ENCODE results near the gene FGD3. TPM values are rescaled to one million over a fixed set of nuclear protein-coding genes. Genes with fewer than 3 reads are reported as not detected.
"Not testable (repeated sequence)": the region's sequence is repeated elsewhere in the genome, so short reads cannot be mapped to it uniquely, and the experiment has no call there.

Gene FGD3
- total RNA-seq, 1 donor from 2014 or later = 0.26 TPM

DNA sequence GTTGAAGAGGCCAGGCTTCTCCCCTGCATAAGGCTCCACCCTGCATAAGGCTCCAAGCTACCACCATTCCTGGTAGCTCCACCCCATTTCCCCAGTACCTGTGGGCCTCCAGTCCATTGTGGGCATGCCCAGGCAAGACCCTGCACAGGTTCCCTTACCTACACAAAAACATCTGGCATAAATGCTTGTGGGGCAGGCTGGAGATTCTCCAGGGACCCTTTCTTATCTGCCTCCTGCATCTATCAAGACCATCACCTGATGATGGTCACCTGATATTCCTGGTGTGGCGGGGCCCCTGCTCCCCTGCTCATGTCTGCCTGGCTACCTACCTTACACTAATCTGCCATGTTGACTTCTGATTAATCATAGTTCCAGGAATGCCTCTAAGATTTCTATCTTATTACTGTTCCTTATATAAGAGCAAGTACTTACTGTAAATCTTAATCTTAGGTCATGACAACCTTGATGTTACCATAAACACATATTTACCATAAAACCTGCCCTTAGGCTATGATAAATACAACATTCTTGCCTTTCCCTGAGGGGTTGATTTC is 41.0 kb downstream of the FGD3 start:
- FAIRE-seq (no peak), DNase-seq (ENCODE audit: low read depth) (peak; percentile 91)
- Histone ChIP-seq H3K4me3 (ENCODE audit: low read depth, low read length) (no peak overlapping the region), H3K36me3 (ENCODE audit: control insufficient read depth, insufficient read depth, low read length) (no peaks in the 10 kb centered on the region), H3K27me3 (ENCODE audit: control insufficient read depth, insufficient read depth, low read length) (no peaks in the 10 kb centered on the region)
- TF ChIP-seq, protein P1, sequence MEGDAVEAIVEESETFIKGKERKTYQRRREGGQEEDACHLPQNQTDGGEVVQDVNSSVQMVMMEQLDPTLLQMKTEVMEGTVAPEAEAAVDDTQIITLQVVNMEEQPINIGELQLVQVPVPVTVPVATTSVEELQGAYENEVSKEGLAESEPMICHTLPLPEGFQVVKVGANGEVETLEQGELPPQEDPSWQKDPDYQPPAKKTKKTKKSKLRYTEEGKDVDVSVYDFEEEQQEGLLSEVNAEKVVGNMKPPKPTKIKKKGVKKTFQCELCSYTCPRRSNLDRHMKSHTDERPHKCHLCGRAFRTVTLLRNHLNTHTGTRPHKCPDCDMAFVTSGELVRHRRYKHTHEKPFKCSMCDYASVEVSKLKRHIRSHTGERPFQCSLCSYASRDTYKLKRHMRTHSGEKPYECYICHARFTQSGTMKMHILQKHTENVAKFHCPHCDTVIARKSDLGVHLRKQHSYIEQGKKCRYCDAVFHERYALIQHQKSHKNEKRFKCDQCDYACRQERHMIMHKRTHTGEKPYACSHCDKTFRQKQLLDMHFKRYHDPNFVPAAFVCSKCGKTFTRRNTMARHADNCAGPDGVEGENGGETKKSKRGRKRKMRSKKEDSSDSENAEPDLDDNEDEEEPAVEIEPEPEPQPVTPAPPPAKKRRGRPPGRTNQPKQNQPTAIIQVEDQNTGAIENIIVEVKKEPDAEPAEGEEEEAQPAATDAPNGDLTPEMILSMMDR (IDR thresholded peaks at IDR 0.05; ENCODE audit: insufficient read depth, low read length, severe bottlenecking) = no peak

GRCh38 chr9:92989561-92989960 is 42.2 kb downstream of the FGD3 start:
- DNase-seq (ENCODE audit: low read depth) (peak; percentile 28), FAIRE-seq (no peak)
- no peaks in the 10 kb centered on the region for H3K27me3 ChIP-seq (ENCODE audit: control insufficient read depth, insufficient read depth, low read length)
- TF ChIP-seq, protein P1 (IDR thresholded peaks at IDR 0.05; ENCODE audit: insufficient read depth, low read length, severe bottlenecking) = no peak
- H3K36me3 ChIP-seq (ENCODE audit: control insufficient read depth, insufficient read depth, low read length) = no peaks in the 10 kb centered on the region
- no peak overlapping the region for H3K4me3 ChIP-seq (ENCODE audit: low read depth, low read length)

- Histone ChIP-seq H3K27me3 (ENCODE audit: control insufficient read depth, insufficient read depth, low read length) (no peaks in the 10 kb centered on the region), H3K4me3 (ENCODE audit: low read depth, low read length) (no peak overlapping the region), H3K36me3 (ENCODE audit: control insufficient read depth, insufficient read depth, low read length) (no peaks in the 10 kb centered on the region)
- DNase-seq (ENCODE audit: low read depth) (no peak), FAIRE-seq (no peak)
- TF ChIP-seq, protein P1 (IDR thresholded peaks at IDR 0.05; ENCODE audit: insufficient read depth, low read length, severe bottlenecking) = no peak
Measured at GRCh38 chr9:92990461-92990860, 43.1 kb downstream of the FGD3 start.

DNA sequence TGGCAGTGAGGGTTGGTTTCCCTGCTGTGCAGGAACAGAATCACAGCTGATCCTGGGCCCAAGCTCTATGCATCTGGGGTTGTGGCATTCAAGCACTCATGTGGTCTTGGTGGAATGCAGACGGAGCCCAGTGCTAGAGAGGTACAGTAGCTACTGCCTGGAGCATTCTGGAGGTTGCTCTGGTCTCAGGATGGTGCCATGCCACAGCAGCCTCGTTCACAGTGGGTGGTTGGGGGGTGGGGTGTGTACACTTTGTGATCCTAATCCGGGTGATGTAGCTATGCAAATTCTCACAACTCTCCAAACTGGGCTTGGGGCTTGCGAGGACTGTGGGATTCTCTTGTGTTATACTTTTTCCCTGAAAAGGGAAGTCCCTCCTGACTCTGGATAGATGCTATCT is 45.2 kb downstream of the FGD3 start:
- no peak for FAIRE-seq
- no peak for DNase-seq (ENCODE audit: low read depth)
- H3K27me3 ChIP-seq (ENCODE audit: control insufficient read depth, insufficient read depth, low read length) = no peaks in the 10 kb centered on the region
- no peak overlapping the region for H3K4me3 ChIP-seq (ENCODE audit: low read depth, low read length)
- TF ChIP-seq, protein P1 (IDR thresholded peaks at IDR 0.05; ENCODE audit: insufficient read depth, low read length, severe bottlenecking) = no peak
- no peaks in the 10 kb centered on the region for H3K36me3 ChIP-seq (ENCODE audit: control insufficient read depth, insufficient read depth, low read length)

DNA sequence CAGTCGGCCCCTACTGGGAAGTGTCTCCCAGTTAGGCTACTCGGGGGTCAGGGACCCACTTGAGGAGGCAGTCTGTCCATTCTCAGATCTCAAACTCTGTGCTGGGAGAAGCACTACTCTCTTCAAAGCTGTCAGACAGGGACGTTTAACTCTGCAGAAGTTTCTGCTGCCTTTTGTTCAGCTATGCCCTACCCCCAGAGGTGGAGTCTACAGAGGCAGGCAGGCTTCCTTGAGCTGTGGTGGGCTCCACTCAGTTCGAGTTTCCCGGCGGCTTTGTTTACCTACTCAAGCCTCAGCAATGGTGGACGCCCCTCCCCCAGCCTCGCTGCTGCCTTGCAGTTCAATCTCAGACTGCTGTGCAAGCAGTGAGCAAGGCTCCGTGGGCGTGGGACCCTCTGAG is 51.5 kb downstream of the FGD3 start:
- H3K27me3 ChIP-seq (ENCODE audit: control insufficient read depth, insufficient read depth, low read length); FAIRE-seq; H3K36me3 ChIP-seq (ENCODE audit: control insufficient read depth, insufficient read depth, low read length); H3K4me3 ChIP-seq (ENCODE audit: low read depth, low read length); DNase-seq (ENCODE audit: low read depth): not testable (repeated sequence)

DNA sequence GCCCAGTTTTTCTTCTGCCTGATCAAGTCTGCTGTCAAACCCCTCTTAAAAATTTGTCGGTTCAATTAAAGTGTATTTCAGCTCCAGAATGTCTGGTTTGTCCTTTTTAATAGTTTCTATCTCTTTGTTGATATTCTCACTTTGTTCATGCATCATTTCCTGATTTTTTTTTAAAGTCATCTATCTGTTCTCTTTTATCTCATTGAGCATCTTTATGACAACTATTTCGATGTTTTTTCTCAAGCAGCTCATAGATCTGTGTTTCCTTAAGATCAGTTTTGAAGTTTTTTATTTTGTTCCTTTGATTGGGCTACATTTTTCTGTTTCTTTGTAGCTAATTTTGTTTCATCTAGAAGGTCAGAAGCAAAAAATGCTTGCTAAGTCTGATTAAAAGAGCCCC is 53.7 kb downstream of the FGD3 start:
- FAIRE-seq = no peak
- no peaks in the 10 kb centered on the region for H3K36me3 ChIP-seq (ENCODE audit: control insufficient read depth, insufficient read depth, low read length)
- H3K4me3 ChIP-seq (ENCODE audit: low read depth, low read length) = no peak overlapping the region
- H3K27me3 ChIP-seq (ENCODE audit: control insufficient read depth, insufficient read depth, low read length) = no peaks in the 10 kb centered on the region
- no peak for DNase-seq (ENCODE audit: low read depth)
- TF ChIP-seq, protein P1 (IDR thresholded peaks at IDR 0.05; ENCODE audit: insufficient read depth, low read length, severe bottlenecking) = no peak

Data from bronchial epithelial cell (primary cell).